Heart left ventricle (tissue), 16 donors: Measurements from ENCODE around the gene NOVA2. TPM values are rescaled to one million over a fixed set of nuclear protein-coding genes. Genes with fewer than 3 reads are reported as not detected.

Experiments
- ATAC-seq, 4 donors: fragments of 200-7000 bp; cut with Tn5 transposase; one replicate each; pipeline ENCODE4 v1.9.1; 2020 to 2022; ENCODE audit warnings: moderate library complexity in 4 of 4, mild to moderate bottlenecking in 3 of 4, moderate number of reproducible peaks in 1 of 4
- DNase-seq, 5 donors: peaks; one replicate each; pipeline ENCODE4 v3.0.0-alpha.2; 2020
- H3K27ac ChIP-seq, 12 donors: fragments of 200-600 bp; sonication (generic) in 4 of 12; one replicate each; pipeline versions ENCODE4 v1.5.0 to v1.8.0; 2016 to 2022; ENCODE audit warnings: mild to moderate bottlenecking in 2 of 12
- H3K27me3 ChIP-seq, 9 donors: fragments of 200-600 bp; sonication (generic) in 2 of 9; one replicate each; pipeline versions ENCODE4 v1.5.1 to v1.8.0; 2016 to 2022; ENCODE audit warnings: mild to moderate bottlenecking in 3 of 9
- H3K36me3 ChIP-seq, 9 donors: fragments of 200-600 bp; sonication (generic) in 2 of 9; one replicate each; pipeline versions ENCODE4 v1.5.0 to v1.8.0; 2018 to 2022; ENCODE audit warnings: mild to moderate bottlenecking in 2 of 9
- H3K4me1 ChIP-seq, 12 donors: fragments of 200-600 bp; sonication (generic) in 4 of 12; one replicate each; pipeline versions ENCODE4 v1.5.0 to v1.8.0; 2016 to 2022; ENCODE audit warnings: mild to moderate bottlenecking in 3 of 12
- H3K4me3 ChIP-seq, 12 donors: fragments of 200-600 bp; sonication (generic) in 4 of 12; one replicate each; pipeline versions ENCODE4 v1.5.0 to v1.8.0; 2017 to 2022; ENCODE audit warnings: mild to moderate bottlenecking in 9 of 12, moderate library complexity in 4 of 12
- H3K9me3 ChIP-seq, 12 donors: fragments of 200-600 bp; sonication (generic) in 4 of 12; one replicate each; pipeline versions ENCODE4 v1.5.0 to v1.8.0; 2016 to 2022; ENCODE audit warnings: mild to moderate bottlenecking in 1 of 12
- CTCF ChIP-seq, 12 donors: fragments of 200-600 bp; sonication (generic) in 4 of 12; IDR thresholded peaks; one replicate each; pipeline versions ENCODE4 v1.5.0 to v1.8.0; 2018 to 2022; ENCODE audit warnings: antibody characterized with exemption in 12 of 12, mild to moderate bottlenecking in 5 of 12
- POLR2A ChIP-seq, 2 donors: fragments of 450-650 bp; IDR thresholded peaks; one replicate each; pipeline ENCODE4 v1.6.1; 2017; ENCODE audit warnings: antibody characterized with exemption in 2 of 2, mild to moderate bottlenecking in 2 of 2, moderate library complexity in 2 of 2
- WGBS, 4 donors: extraction: QIAGEN DNeasy Blood & Tissue Kit in 2 of 4; methylation state at CpG; one replicate each; pipeline versions ENCODE4 v1.1.5 to v1.1.7; 2013 to 2018; 5-methylcytosine and 5-hydroxymethylcytosine counted together
- intact Hi-C, 10 donors: fragments of 100-400 bp; cut with DNase I; formaldehyde crosslinking; loops; one replicate each; pipeline versions ENCODE4 v1.11.1 to v1.14.2; 2022
- polyA plus RNA-seq, 2 donors: library from polyadenylated mRNA; stranded (reverse); fragments of 200-250 nt; gene quantifications; one replicate each; pipeline ENCODE4 v1.2.3, GENCODE V29; 2013
- total RNA-seq, 9 donors: library from RNA; depleted of rRNA in 2 of 9; stranded (reverse); fragments of >200 nt in 2 of 9; fragmentation: NEBNext Ultra II Directional in 3 of 9; extraction: Animal tissue kit (Norgen Biotek cat#: 25700) in 3 of 9; gene quantifications; one replicate each; pipeline versions ENCODE4 v1.1.0 to v1.2.4, GENCODE V29; 2016 to 2023
- donor health status: ischemic (EF 13 %, LVEDD 7.1; RV severe dilation, severe dysfunction).
- donor health status: healthy with polysubstance abuse.
- donor health status: DM: no; HTN: yes; CAD: no.
- donor health status: DM: no; HTN: no; CAD: no.
- donor health status: ischemic (EF 25% LVEDD 6.9; RV normal size, moderate dysfunction).
- donor health status: ischemic (EF 25% LVEDD 5.7; RV mildly dilated, moderate dysfunction).
- donor health status: healthy.
- donor health status: DM: yes; HTN: yes; CAD: no.
- donor health status: ischemic (EF 35%, LVEDD 5.7; RV mildly dilated, moderate dysfunction).
- donor health status: nonischemic (EF 11% LVEDD 7.7; RV severe dilation, severe dysfunction).
- donor health status: DM: yes; HTN: yes; CAD: no.
- donor health status: PGD.
- donor health status: ischemic (EF 29% LVEDD 5.4; RV normal size, mild dysfunction).
- donor health status: nonischemic (EF 23%, LVEDD 6.1; RV moderate dilation, normal function).

NOVA2 gene
- total and polyA plus RNA-seq, 11 donors: 2.2 to 10.0 (median 4.8) TPM

DNA sequence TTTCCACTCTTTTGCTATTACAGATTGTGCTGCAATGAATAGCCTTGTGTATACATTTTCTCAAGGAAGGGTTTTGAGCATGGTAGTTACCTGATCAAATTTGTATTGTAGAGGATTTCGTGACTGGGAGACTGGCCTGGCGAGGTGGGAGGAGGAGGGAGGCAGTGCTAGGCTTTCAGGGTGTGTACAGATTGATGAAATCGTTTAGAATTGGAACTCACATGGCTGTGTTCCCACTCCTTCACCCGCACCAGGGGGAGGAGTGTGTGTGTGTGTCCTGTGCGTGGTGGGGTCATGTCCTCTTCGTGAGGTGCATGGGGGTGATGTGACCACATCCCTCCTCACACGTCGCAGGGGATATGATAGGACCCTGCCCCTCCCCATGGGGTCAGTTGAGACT is 40.9 kb upstream of the NOVA2 start:
- intact Hi-C loops: loop anchor here in 1 of 10 donors (10.0 kb wide), 1 partner anchor 90 kb away; no protein-coding TSS in a partner anchor
- 52 to 66% (median 59%) methylated on average over 8 of the region's 8 CpGs for WGBS, 4 donors

DNA sequence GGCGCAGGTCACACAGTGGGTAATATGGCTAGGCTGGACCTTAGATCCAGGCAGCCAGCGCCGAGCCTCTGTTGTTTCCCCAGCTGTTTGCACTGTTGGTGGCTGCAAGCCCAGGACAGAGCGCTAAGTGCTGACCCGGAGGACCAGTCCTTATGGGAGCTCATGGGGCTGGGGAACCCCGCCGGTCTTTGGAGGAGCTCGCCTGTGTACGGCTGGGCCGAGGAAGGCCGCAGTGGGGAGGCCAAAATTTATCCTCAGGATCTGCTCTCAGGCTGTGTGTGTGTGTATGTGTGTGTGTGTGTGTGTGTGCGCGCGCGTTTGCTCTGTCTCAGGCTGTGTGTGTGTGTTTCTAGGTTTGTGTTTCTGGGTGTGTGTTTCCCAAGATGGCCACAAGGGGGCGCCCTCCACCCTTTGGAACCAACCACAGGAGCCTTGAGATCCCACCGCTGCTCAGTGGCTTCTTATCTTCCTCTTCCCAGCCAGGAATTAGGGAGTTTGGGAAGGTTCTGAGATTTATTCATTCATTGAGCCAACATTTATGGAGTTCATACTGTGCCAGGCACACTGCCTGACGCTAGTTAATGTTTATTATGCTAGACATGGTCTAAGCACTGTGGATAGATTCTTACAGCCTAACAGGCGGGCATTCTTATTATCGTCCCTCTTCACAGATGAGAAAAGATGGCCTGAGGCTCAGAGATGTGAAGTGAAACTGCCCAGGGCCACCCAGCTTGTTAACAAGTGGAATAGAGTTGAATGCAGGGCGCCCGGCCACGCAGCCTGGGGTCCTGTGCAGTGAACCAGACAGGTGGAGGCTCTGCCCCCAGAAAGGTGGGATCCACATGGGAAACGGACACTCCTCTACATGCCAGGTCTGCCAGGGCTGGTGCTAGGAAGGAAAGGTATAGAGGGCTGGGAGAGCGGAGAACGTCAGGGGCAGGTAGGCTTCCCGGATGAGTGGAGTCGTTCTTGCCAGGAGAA is 36.2 kb upstream of the NOVA2 start:
- peak; percentile 52 to 80 (median 62) for DNase-seq
- no peak overlapping the region for H3K4me3 ChIP-seq
- 59 to 66% (median 62%) methylated on average over 21 to 28 of the region's 28 CpGs for WGBS, 4 donors
- intact Hi-C loops: loop anchor here in 3 of 10 donors (5.0 to 10.0 kb wide), 3 partner anchors 83 to 108 kb away; partner anchors contain the start of gene MYPOP (in 1 of the 3)
- peak; percentile 31 to 87 (median 80) for ATAC-seq
- TF ChIP-seq CTCF (IDR thresholded peaks at IDR 0.05) (peak; percentile 73 to 92 (median 85)), POLR2A (IDR thresholded peaks at IDR 0.05) (no peak)
- no peak overlapping the region for H3K27ac ChIP-seq
- H3K4me1 ChIP-seq: peaks cover 0 to 6% (median 1%) of the 10 kb centered on the region in 12 donors
- peaks cover 0 to 32% (median 7%) of the 10 kb centered on the region in 9 donors for H3K27me3 ChIP-seq
- H3K9me3 ChIP-seq: no peaks in the 10 kb centered on the region
- H3K36me3 ChIP-seq: peaks cover 0 to 17% (median 6%) of the 10 kb centered on the region in 9 donors

More for the DNA sequence above, 40.9 kb upstream of the NOVA2 start:
- Histone ChIP-seq H3K4me1 (peaks cover 0 to 28% (median 13%) of the 10 kb centered on the region in 12 donors), H3K9me3 (no peaks in the 10 kb centered on the region), H3K27me3 (peaks cover 0 to 39% (median 14%) of the 10 kb centered on the region in 9 donors), H3K4me3 (peak overlapping the region in 2 of 12 donors; percentile 43 to 82), H3K36me3 (peaks cover 0 to 8% (median 0%) of the 10 kb centered on the region in 9 donors), H3K27ac (no peak overlapping the region)
- TF ChIP-seq CTCF (IDR thresholded peaks at IDR 0.05) (no peak), POLR2A (IDR thresholded peaks at IDR 0.05) (no peak)
- ATAC-seq (no peak), DNase-seq (peak in 1 of 5 donors; percentile 28)

DNA sequence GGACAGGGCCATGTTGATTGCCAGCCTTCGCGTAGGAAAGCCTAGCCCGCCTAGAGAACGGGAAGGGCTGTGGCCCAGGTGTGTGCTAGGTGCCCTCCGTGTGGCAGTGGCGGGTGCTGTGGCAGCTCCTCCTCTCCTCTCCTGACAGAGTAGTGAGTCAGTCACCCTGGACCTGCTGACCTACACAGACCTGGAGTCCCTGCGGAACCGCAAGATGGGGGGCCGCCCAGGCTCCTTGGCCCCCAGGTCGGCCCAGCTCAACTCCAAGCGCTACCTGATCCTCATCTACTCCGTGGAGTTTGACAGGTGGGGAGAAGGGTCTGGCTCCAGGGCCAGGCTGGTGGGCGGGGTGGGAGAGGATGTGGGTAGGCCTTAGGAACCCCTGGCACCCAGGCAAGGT is 32.7 kb upstream of the NOVA2 start:
- no peaks in the 10 kb centered on the region for H3K4me1 ChIP-seq
- H3K36me3 ChIP-seq: peaks cover 0 to 27% (median 6%) of the 10 kb centered on the region in 9 donors
- intact Hi-C loops: loop anchor here in 2 of 10 donors (5.0 kb wide), 2 partner anchors 79 to 104 kb away; partner anchors contain the start of gene MYPOP (in 1 of the 2)
- TF ChIP-seq CTCF (IDR thresholded peaks at IDR 0.05): no peak
- no peak for TF ChIP-seq POLR2A (IDR thresholded peaks at IDR 0.05)
- 91 to 98% (median 96%) methylated on average over 7 to 13 of the region's 13 CpGs for WGBS, 4 donors
- DNase-seq: peak in 1 of 5 donors; percentile 29
- H3K4me3 ChIP-seq: no peak overlapping the region
- no peak for ATAC-seq
- H3K27ac ChIP-seq: no peak overlapping the region
- no peaks in the 10 kb centered on the region for H3K27me3 ChIP-seq
- H3K9me3 ChIP-seq: no peaks in the 10 kb centered on the region
